GM19468 (cell line): ENCODE data around the gene CEACAM19.
"Not testable (repeated sequence)": the region's sequence is repeated elsewhere in the genome, so short reads cannot be mapped to it uniquely, and the experiment has no call there.

ENCODE experiments used
- ATAC-seq: cut with Tn5 transposase; IDR thresholded peaks from one replicate; pipeline ENCODE4 v1.9.1; 2021; ENCODE audit warnings: mild to moderate bottlenecking, moderate library complexity, moderate number of reproducible peaks; ENCODE audit not compliant: unreplicated experiment; ENCODE audit errors: extremely low read depth

CEACAM19 gene

DNA sequence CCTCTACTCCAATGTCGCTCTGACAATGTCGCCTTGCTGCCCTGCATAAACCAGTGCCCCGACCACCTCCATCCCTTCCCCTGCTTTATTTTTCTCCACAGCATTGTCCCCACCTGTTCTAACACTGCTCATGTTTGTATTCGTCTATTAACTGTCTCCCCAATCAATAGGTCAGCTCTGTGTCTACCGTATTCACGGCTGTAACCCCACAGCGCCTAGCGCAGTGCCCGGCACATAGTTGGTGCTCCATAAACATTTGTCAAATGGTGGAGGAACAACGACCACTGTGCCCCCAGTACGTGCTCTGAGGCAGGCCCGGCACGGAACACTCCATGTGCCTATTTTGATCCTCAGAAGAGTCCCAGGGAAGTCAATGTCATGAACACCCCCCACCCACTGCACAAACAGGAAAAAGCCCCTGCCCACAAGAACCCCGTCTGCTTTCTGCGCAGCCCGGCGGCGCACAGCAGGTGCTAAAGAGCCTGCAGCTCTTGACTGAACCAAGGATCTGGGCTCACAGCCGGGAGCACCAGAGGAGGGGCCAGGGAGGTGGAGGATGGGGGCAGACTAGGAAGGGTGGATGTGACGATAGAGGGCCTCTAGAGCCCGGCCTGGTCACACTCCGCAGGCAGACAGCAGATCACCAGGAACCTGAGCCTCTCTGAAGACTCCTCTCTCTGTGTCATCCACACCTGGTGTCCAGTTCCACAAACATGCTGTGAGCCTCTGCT is 25.8 kb downstream of the CEACAM19 start:
- ATAC-seq: no peak

DNA sequence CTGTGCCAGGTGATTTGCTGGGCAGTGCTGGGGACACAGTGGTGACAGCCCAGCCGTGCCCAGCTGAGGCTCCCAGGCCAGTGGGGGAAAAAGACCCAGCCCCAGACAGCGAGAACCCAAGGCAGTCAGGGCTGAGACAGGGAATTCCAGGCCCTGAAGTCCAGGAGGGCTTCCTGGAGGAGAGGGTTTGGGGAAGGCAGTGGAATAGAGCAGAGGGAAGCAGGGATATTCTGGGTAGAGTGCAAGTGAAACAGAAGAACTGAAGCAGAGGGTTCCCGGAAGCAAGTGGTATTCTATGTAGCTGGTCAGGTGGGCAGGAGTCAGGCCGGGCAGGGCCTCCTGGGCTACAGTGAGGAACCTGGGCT is 26.4 kb downstream of the CEACAM19 start:
- ATAC-seq: no peak

DNA sequence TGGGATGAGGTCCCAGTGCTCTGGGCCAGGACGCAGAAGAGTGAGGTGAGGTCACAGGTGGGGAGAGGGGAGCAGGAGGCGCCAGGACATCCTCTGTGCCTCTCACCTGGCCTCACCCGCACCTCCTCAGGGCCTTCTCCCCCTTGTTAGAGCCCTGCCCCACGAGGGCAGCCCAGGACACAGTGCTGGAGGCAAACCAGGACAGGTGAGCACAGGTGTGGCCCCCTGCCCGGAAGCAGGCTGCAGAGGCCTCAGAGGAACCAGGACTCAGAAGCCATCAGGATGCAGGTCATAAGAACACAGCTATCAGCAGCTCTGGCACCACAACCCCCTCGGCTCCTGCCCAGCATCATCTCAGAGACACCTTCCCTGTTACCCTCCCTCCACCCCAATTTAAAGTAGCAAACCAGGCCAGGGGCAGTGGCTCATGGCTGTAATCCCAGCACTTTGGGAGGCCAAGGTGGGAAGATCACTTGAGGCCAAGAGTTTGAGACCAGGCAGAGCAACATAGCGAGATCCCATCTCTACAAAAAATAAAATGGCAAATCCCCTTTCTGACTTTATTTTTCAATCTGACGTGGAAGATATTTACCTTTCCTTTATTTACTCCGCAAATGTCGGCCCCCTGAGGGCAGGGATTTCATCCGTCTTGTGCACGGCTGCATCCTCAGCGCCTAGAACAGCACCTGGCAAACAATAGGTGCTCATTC is 27.4 kb downstream of the CEACAM19 start, which contains the start of gene CEACAM16:
Gene CEACAM16 (plus strand): TSS at position 660 of the 710 bp plus-strand sequence. CDS start 2,306 bp downstream, outside the sequence.
- no peak for ATAC-seq

DNA sequence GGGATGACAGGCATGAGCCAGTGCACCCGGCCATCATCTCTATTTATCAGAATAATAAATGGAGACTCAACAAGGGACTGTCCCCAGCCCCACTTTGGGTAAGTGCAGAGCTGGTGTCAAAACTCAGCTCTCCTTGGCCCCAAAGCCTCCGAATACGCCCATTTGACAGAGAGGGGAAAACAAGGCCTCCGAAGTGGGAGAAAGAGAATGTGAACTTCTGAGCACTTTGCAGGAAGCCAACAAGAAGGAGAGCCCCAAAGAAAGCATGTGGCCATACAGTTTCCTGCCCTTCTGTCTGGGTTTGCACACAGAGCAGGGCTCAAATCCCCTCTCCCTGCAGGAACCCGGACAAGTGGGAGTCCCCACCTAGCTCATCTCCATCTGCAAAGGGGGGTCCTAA is 29.3 kb downstream of the CEACAM19 start:
- no peak for ATAC-seq

DNA sequence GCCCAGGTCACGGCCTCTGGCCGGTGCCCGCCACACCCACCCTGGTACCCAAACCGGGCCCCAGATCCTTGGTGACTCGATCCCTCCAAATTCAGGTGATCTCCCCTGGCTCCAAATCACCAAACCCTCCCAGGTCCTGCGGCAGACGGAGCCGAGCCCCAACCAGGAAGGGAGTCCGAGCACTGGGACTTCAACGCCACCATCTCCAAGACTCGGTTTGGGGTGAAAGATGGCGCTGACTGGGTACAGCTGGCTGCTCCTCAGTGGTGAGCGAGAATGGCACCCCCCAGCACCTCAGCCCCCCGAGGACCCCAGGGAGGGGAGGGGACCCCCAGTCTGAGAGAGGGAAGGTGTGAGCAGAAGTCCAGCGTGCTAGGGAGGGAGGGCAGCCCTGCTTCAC is 29.9 kb downstream of the CEACAM19 start:
- no peak for ATAC-seq

DNA sequence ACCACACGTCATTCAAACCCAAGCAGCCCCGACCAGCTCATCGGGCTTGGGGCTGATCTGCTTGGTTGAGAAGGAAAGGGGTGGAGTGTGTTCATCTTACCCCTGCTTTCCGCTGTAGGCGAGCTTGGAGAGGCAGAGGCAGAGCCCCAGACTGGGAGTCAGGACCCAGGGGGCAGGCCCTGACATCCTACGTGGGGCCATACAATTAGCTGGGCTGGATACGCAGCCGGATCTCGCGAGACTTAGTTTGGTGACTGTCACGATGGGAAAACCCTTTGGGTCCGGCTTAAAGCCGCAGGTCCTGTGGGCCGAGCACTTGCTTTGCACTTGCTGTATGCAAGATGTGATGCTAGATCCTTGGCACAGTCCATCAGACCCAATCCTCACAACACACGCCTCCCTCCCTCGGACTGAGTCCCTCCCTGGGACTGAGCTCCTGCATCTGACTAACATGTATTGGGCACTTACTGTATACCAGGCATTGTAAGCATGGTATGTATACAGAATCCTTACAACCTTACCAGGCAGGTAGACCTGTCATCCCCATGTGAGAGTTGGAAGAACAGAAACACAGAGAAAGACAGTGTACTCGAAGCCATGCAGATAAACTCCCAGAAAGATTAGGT is 31.4 kb downstream of the CEACAM19 start:
- ATAC-seq: no peak

DNA sequence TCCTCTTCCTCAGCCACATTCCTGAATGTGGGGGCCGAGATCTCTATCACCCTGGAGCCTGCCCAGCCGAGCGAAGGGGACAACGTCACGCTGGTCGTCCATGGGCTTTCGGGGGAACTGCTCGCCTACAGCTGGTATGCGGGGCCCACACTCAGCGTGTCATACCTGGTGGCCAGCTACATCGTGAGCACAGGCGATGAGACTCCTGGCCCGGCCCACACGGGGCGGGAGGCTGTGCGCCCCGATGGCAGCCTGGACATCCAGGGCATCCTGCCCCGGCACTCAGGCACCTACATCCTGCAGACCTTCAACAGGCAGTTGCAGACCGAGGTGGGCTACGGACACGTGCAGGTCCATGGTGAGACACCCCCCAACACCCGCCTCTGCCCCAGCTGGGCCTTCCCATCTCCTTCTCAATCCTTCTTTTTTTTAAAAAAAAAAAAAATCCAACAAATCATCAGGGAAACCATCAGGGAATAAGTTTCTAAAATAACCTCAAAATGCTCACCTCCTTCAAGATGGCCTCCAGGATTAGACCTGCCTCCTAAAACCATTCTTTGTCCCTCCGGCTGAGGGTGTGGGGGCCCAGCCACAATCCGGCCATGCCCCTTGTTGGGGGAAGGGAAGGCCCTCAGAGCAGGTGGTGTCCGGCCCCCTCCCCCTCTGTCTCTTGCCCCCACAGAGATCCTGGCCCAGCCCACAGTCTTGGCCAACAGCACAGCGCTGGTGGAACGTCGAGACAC is 32.2 kb downstream of the CEACAM19 start:
- ATAC-seq: no peak

DNA sequence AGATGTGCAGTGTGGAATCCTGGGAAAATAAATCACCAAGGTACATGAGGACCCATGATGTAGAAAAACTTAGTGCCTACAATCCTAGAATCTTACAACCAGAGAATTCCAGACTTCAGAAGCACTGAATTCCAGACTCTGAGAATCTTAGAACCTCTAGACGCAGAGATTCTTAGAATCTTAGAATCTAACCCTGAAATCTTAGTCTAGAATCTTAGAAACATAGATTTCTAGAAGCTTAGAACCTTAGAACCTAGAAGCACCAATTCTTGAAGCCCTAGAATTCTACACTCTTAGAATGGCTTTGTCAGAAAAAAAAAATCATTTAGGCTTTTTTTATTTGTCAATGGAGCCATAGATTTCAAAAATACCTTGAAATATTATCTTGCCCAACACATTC is 33.7 kb downstream of the CEACAM19 start:
- ATAC-seq: no peak

DNA sequence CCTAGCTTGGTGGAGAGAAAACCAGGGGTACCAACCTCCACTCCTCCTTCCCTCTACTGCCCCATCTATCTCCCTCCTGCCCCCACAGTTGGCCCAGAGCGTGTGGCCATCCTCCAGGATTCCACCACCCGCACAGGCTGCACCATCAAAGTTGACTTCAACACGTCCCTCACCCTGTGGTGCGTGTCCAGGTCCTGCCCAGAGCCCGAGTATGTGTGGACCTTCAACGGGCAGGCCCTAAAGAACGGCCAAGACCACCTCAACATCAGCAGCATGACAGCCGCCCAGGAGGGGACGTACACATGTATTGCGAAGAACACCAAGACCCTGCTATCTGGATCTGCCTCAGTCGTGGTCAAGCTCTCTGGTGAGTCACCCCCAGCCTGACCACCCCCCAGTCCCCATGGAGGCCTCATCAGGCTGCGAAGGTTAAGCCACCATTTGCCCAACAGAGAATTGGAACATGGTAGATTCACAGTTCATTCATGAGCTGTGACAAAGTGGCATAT is 34.3 kb downstream of the CEACAM19 start:
- no peak for ATAC-seq

DNA sequence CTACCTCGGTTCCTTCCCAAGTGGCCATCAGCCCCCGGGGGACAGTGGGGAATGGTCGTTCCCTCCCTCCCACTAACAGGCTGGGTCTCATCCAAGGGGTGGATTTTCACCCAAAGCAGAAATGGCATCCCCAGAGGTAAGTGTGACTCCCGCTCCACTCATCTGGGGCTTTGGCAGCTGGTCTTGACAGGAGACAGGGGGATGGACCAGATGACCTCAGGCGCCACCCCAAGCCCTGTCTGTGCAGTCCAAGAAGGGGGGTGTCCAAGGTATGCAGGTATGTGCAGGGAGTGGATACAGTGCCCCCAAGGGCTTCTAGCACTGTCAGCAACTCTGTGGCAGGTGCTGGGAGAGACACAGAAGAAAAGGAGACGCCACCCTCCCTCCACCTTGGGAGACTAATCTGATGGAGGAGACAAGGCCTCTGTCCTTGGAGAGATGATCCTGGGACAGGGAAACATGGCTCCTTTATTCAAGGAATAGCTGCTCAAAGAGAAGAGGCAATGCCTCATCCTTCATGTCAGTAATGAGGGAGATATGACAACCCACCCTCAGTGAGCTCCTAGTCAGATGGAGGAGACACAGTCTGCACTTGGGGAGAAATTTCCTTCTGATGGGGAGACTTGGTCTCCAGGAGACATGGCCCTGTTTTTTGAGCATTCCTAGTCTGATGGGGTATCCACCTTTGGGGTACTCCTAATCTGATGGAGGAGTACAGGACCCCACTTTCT is 35.4 kb downstream of the CEACAM19 start:
- no peak for ATAC-seq

DNA sequence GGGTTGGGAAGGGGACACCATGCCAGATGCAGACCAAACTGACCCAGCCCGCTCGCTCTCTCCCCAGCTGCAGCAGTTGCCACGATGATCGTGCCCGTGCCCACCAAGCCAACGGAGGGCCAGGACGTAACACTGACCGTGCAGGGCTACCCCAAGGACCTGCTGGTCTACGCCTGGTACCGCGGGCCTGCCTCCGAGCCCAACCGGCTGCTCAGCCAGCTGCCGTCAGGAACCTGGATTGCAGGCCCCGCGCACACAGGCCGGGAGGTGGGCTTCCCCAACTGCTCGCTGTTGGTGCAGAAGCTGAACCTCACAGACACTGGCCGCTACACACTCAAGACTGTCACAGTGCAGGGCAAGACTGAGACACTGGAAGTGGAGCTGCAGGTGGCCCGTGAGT is 36.5 kb downstream of the CEACAM19 start:
- no peak for ATAC-seq

DNA sequence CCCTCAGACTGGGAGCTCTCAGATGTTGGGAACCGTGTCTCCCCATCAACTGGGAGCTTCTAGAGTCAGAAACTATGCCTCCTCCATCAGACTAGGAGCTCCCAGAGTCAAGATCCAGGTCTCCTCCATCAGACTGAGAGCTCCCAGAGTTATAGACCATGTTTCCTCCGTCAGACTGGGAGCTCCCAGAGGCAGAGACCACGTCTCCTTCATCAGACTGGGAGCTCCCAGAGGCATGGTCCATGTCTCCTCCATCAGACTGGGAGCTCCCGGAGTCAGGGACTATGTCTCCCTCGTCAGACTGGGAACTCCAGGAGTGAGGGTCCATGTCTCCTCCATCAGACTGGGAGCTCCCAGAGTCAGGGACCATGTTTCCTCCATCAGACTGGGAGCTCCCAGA is 37.7 kb downstream of the CEACAM19 start:
- ATAC-seq: no peak

DNA sequence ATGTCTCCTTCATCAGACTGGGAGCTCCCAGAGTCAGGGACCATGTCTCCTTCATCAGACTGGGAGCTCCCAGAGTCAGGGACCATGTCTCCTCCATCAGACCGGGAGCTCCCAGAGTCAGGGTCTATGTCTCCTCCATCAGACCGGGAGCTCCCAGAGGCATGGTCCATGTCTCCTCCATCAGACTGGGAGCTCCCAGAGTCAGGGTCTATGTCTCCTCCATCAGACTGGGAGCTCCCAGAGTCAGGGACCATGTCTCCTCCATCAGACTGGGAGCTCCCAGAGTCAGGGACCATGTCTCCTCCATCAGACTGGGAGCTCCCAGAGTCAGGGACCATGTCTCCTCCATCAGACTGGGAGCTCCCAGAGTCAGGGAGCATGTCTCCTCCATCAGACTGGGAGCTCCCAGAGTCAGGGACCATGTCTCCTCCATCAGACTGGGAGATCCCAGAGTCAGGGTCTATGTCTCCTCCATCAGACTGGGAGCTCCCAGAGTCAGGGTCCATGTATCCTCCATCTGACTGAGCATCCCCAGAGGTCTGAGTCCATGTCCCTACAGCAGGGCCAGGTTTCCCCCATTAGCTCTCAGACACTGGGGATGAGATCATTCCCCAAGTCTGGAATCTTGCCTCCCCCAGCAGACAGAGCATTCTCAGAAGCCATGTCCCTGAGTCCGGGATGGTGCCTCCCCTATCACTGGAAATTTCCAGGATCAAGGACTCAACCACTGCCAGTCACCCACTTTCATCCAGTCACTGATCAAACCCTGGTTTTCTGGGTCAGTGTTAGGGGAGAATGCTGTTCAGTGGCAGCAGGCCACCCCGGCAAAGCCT is 38.4 kb downstream of the CEACAM19 start:
- ATAC-seq: not testable (repeated sequence)

DNA sequence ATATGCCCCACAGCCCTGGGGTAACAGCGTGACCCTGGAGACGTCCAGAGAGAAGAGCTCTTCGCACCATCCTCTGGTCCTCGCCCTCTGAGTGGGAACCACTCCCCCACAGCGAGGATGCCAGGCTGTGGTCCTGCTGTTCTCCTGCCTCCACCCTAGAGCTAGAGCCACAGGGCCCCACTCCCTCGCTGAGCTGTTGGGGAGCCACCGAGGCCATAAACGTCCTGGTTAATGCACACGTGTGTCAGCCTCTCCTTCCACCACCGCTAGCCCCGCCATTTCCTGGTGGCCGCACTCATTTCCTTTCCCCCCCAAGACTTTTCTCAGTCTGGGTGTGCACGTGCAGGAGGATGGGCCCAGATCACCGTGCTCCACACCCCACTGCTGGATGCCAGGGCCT is 39.2 kb downstream of the CEACAM19 start:
- no peak for ATAC-seq

DNA sequence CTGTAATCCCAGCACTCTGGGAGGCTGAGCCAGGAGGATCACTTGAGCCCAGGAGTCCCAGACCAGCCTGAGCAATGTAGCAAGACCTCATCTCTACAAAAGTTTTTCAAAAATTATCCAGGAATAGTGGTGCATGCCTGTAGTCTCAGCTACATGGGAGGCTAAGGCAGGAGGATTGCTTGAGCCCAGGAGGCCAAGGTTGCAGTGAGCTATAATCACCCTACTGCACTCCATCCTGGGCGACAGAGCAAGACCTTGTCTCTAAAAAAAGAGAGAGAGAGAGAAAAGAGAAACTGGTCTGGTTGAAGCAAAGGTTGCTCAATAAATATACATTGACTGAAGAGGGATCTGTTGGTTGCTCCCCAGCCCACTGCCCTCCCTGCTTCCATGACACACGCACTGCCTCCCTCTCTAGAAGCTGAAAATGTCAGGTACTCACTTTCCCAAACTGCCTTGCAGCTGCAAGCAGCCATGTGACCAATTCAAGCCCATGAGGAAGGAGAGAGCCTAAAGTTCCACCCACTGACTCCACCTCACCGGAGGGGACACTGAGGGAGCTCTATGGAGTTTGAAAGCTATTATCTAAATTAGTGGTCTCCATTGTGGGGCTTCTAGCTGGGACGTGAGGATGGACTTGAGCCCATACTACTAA is 41.7 kb downstream of the CEACAM19 start:
- no peak for ATAC-seq

DNA sequence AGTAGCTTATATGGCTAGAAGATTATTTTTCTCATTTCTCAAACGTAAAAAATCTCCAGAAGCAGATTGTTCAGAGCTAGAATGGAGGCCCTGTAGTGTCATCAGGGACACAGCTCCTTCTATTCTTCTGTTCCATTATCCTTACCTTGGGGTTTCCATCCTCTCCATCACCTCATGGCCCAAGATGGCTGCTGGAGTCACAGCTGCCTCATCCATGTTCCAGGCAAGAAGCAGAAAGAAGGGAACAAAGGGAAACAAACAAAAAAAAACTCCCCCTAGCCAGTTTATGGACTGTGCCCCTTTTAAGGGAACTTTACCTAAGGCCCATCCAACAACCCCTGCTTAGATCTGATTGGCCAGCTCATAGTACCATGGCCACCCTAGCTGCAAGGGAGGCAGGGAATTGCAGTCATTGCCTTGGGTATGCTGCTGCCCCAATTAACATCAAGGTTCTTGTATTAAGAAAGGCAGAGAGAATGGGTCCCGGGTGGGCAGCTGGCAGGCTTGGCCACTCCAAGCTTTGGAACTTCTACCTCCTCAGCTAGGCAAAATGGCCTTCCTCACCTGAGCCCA is 43.4 kb downstream of the CEACAM19 start:
- ATAC-seq: no peak

DNA sequence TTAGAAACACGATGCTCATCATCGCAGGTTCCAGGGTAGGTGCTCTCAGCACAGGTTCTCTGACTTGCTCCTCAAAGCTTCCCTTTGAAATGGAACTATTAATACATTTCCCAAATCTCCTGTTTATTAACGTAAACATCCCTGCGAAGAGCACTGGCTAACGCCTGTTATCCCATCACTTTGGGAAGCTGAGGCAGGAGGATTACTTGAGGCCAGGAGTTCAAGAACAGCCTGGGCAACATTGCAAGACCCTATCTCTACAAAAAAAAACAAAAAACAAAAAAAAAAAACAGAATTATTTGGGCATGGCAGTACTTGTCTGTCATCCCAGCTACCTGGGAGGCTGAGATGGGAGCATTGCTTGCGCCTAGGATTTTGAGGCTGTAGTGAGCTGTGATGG is 46.3 kb downstream of the CEACAM19 start:
- ATAC-seq: no peak
